Activated CD8-positive, alpha-beta memory T cell treated with anti-CD3 and anti-CD28 coated beads for 48 hours (primary cell): ENCODE data around the gene MYO5B.

Experiments
- DNase-seq, 3 experiments: peaks; one replicate each; pipeline ENCODE4 v3.0.0-alpha.2; 2020; ENCODE audit warnings: low read depth in 2 of 3, low spot score in 2 of 3

MYO5B gene

DNA sequence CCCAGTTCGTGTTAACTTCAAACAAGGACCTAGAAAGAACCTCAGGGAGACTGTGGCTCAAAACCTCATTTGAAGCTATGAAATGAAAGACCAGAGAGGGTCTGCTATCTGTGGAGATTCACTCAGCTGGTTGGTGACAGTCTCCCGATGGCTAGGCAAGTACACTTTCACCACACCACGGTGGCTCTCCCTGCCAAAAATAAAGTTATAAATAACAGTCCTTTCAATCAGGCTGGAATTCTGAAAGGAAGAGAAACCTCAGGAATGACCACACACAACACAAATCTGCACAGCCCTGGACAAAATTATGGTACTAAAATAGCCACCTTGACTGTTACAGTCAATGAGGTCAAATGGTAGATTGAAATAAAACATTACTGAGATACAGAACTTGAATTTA lies 221.4 kb downstream of the MYO5B start:
- no peak for DNase-seq

DNA sequence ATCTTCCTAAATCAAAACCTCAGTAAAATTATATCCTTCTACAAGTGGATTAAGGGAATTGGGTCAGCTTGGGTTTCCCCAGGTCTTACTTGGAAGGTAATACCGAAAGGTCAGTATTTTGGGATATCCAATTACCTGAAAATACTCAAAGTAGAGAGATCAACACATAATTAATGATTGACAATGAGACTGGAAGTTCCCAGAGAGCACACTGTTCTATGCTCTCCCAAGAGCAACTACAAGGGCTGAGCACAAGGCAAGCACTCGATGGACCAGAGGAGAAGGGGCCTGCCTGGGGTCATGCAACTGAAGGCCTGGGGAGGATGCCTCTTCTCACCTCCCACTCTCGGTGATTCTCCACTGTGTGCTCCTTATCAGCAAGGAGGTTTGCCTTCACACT lies 222.4 kb downstream of the MYO5B start:
- DNase-seq = no peak

DNA sequence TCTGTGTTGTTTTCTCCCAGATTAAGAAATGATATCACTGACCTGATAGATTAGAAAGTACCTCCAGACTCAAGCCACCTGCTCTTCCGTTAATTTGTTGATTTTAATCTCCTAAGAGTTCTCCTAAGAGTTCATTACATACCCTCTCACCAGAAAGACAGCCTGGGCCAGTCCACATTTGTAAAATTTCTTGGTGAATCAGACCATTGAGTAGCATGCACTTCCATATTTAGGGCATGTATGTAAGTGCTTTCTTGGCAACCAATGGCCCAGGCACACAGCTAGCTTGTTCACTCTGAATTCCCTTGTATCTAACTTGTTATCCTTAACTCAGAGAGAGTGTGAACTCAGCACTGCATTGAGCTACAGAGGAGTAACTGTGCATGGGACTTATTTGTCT lies 223.5 kb downstream of the MYO5B start:
- no peak for DNase-seq

DNA sequence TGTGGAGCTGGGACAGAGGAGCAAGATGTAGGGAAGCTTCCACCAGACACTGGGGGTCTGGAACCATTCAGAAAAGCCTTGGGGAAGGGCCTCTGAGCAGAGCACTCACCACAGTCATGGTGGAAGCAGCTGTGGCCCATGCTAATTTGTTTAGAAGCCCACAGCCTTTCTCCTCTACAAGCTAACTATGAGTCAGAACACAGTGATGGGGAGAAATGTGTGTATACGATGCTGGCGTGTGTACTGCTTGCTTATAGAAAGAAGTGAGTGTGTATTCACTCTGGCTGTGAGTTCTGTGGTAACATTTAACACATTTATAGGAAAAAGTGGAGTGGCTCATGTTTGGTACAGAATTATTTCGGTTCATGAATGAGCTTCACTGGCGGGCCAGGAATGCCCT lies 224.6 kb downstream of the MYO5B start:
- DNase-seq = no peak

DNA sequence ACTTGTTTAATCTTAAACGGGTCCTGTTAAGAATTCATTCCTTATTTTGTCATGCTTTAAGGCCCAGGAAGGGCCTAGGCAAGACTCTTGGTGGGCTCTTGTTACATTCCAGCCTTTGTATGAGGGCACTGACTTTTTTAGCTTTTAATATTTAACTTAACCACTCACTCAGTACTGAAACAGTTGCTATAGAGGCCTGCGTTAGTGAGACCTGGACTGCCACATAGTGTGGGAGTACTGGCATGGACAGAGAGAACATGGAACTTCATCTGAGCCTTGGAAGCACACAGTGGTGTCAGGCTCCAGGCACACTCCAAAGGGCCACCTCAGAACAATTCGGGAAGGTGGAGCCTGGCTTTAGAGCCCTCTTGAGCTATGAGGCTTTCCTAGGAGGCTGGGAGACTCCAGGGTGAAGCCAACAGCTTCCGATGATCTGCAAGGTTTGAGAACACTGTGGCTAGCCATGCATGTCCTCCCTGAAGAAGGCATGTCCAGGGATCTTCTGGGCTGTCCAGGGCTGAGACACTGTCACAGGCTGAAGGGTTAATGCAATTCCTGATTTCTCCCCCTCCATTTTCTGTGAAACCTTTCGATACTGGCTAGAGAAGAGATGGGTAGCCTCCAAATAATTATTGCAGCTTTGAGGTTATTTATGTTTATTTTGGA lies 226.2 kb downstream of the MYO5B start:
- no peak for DNase-seq

DNA sequence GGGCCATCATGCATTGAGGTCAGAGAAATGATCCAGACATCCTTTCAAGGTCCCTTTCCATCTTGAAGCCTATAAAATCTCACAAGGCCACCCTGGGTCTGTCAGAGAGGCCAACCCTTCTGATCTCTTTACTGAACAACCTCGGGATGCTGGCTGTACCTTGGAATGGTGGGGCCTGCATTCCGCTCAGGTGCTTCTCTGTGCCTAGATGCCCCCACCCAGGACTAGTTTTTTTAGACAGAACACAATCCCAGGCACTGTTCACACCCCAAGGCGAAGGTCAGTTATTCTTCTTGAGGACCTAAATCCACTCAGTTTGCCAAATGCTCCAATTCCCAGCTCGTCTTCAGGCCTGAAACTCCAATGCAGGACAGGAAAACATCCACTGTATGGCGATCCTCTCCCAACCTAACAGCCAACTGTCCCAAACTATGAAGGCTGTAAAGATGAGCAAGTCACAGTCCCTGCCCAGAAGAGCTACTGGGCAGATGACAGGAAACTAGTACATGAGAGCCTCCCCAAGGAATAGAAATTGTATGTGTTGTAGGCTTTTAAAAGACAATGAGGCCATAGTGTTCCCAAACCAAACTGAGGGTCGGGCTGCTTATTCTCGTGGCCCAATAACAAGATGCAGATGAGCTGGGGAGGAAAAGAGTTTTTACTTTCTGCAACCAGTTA lies 227.2 kb downstream of the MYO5B start:
- DNase-seq = no peak

DNA sequence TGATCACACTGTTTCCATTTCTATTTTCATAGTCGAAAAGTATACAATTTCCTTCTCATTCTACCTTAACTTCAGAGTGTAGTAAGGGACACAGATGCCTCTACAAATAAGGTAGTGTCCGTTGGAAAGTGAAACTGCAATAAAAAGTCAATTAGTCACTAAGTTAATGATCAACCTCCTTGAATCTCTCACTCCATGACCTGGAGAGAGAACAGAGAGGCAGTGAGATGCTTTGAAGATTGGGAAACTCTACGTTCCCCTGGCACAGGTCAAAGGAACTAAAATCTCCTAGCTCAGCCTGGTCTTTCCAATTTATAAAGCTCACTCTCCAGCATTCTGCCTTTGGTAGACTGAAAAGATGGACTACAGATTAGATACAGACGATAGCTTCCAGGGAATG lies 227.8 kb downstream of the MYO5B start:
- no peak for DNase-seq

DNA sequence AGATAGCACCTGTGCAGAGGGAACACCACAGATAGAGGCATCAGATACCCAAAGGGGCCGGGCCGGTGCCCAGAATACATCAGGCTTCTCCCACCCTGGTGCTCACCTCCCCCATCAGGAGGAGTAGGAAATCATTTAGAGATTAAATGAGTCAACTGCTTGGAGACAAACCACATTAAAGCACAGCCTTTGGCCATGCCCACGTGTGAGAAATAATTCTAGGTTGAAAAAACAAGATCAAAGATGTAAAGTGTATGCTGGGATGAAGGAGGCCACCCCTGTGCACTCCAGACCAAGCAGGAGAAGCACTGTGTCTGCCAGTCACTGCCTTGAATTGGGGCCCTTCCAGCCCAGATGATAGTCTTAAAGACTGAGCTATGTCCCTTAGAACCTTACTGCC lies 228.9 kb downstream of the MYO5B start:
- DNase-seq = no peak

DNA sequence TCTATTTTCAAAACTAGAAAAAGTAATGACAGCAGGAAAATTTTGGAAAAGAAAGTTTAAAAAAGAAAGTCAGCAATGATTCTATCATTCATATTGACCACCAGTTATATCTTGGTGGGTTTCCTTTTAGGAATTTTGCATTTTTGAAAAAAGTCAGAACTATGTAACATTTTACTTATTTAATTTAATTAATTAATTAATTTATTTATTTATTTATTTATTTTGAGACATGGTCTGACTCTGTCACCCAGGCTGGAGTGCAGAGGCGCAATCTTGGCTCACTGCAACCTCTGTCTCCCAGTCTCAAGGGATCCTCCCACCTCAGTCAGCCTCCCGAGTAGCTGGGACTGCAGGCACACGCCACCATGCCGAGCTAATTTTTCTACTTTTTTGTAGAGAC lies 231.7 kb downstream of the MYO5B start:
- DNase-seq = no peak

DNA sequence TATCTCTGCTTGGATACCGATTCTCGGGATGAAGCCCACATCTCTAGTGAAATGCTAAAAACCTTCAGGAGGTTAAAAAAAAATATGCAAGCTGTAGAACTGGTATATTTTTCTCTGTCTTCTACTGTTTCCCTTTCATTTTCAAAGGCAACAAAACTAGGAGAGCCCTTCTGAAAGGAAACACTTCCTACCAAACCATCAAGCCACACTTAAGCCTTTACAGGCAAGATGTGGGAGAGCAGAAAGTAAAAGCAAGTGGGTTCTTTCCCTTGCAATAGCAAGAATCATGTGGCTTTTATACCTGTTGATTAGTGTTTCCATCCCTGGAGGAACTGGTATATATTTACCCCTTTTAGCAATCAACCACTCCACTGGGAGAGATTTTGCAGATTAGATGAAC lies 233.7 kb downstream of the MYO5B start:
- no peak for DNase-seq

DNA sequence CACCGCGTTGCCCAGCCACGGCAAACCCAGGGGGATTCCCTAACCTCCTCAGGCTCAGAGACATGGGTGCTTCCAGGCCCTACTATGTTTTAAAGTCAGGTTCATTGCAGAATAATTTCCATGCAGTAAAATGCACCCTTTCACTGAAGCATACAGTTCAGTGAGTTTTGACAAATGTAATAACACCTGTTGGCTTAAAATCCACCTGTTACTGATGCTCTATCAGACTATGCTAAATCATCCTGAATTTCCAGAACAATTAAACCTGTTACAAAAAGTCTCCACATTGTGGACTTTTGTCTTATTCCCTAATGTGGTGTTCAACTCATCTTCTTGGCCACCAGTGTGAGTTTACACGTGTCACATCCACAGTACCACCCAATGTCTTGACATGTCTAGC lies 234.6 kb downstream of the MYO5B start:
- DNase-seq = no peak

DNA sequence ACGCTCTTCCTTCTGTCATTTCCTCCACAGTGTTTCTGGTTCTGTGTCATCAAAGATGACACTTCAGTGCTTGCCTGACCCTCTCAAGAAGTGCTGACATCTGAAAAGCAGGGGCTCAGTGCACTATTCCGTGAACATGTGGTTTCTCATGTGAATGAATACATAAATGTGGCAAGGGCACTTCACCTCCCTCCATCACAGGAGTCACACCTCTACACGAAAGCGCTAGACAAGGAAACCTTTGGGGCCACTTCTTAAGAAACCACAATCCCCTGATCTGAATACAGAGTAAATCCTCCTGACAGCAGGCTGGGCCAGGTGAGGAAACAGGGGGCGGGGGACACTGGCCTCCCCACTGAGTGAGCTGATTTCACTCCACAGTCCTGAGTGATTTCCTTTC lies 235.8 kb downstream of the MYO5B start:
- DNase-seq = no peak

DNA sequence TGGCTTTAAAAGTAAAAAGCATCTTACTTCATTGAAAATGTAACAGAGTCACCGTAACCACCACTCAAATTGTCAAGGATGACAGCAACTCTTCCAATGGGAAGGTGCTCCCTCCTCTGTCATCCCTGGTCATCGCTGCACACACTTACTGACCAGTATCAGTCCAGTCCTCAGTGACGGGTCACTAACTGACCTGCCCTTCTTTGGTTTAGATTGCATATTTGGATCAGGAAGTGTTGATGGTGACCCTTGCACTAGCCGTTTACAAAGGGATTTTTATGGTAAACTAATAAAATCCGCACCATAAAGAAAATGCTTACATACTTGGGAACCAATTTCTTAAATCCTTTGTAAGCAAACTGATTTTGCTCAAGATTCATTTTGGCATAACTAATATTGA lies 239.7 kb downstream of the MYO5B start:
- DNase-seq = no peak

DNA sequence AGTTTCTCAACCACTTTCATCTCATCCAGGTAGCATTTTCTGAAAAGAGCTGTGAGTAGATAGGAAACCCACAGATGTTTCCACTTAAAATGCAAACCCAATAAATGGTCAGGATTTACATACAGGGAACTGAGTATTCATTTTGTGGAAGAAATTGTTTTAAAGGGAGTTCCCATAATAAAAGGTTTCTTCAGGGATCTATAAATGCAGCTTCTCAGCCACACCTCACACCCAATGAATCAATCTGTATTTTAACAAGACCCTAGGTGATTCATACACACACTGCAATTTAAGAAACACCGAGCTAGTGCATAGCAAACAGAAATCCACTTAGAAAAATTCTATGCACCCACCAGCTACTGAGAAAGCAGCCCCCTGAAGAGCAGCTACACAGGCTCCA lies 241.6 kb downstream of the MYO5B start:
- no peak for DNase-seq

DNA sequence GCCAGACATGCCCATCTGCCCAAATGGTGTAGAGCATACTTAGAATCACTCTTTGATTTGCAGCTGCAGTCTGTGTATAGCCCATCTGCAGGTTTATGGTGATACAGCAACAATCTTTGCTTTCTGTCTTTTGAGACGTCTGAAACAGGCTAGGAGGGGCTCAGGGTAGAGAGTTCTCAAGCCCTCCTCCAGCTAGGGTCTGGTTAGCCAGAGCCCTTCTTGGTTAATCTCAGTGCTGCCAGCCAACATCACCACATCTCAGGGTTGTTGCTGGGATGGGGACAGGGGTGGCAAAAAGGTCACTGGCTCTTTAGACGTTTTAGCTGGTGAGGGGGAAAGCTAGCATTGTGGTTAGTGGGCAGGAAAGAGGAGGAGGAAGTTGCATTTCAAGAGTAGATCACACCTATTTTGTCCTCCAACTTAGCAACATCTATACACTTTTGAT lies 245.0 kb downstream of the MYO5B start:
- no peak for DNase-seq

DNA sequence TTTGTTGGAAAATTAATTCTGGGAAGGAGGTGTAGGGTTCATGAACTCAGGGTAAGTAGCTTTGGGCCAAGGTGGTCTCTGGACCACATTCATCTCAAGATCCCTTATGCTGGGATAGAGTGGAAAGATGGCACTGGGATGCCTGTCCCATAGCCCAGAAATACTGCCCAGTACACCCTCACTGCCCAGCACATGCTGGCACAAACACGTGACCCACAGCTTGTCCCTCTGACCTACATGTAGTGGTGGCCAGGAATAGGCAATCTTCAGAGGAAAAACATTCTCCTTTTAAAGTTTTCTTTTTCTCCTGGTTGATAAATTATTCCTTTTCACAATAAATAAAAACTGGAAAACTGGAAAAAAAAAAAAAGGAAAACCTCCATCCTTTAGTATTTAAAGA lies 246.0 kb downstream of the MYO5B start:
- DNase-seq = no peak

DNA sequence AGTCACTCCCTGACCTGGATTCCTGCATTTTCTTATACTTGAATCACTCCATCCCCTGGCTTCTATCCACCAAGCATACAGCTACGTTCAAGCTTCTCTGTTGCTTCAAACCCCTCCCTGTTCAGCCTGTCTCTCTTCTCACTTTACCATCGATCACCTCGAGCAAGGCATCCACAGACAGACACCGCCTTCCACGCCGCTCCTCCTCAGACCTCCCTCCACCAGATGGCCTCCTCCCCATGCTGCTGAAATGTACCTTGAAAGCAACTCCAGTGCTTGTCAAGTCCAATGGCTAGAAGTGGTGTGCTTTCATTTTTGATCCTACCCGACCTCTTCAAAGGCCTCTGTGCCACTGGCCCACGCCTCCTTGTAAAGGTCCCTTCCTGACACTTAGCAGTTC lies 250.3 kb downstream of the MYO5B start:
- no peak for DNase-seq

DNA sequence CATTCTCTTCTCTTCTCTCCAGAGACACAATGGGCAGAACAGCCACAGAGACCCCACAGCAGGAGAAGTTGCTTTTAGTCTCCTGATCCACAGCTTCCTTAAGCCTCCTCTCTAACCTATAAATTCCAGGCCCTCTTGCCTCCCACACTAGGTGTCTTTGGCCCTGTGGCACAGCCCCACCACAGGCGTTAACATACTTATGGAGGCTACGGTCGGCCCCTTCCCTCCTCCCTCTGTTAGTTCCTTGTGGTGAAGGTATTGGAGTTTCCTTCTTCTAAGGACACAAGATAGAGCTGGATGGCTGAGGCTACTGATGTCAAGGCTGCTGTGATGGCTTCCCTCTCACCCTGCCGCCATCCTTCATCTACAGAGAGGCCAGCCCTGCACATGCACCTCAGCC lies 258.1 kb downstream of the MYO5B start:
- DNase-seq = no peak

DNA sequence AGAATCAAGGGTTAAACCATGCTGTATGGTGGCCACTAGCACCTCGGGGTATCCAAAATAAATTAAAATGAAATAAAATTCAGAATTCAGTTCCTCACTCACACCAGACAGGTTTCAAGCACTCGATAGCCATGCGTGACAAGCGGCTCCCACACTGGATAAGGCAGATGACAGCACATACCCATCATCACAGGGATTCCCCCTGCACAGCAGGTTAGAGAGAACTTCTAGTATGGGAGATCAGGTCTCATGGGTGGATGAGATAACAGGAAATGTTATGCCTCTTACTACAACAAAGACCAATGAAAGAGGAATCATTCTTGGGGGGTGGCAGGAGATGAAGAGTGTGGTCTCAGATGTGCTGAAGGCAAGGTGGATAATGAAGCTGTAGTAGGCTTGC lies 259.7 kb downstream of the MYO5B start:
- DNase-seq = no peak

DNA sequence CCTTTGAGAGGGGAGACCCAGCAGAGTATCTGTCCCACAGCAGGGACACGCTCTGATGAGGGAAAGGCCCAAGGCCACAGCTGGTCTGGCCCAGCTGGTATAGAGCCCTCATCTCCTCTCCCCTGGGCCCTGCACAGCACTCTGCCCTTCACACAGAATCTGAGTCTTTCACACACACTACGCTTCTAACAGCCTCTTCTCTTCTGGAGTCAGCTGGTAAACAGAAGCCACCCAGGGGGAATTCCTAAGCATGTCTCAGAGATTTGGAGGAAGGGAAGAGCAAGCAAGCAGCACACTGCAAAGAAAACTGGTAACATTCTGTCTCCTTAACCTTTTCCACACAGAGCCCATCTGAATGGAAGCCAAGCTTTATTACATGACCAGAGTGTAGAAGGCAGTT lies 260.5 kb downstream of the MYO5B start:
- DNase-seq = no peak

DNA sequence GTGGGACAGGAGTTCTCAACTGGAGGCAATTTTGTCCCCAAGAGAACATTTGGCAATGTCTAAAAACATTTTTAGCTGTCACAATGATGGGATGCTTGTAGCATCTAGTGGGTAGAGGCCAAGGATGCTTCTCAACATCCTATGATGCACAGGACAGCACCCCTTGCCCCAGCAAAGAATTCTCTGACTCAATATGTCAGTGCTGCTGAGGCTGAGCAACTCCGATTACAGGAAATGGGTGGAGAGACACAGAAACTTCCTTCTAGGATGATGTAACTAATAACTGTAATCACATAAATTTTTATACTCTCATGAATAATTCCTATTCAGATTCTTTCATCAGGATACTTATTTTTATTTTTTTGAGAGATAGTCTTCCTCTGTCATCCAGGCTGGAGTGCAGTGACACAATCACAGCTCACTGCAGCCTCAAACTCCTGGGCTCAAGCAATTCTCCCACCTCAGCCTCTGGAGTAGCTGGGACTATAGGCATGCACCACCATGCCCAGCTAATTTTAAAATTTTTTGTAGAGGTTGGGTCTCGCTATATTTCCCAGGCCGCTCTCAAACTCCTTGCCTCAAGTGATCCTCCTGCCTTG lies 261.3 kb downstream of the MYO5B start:
- no peak for DNase-seq

DNA sequence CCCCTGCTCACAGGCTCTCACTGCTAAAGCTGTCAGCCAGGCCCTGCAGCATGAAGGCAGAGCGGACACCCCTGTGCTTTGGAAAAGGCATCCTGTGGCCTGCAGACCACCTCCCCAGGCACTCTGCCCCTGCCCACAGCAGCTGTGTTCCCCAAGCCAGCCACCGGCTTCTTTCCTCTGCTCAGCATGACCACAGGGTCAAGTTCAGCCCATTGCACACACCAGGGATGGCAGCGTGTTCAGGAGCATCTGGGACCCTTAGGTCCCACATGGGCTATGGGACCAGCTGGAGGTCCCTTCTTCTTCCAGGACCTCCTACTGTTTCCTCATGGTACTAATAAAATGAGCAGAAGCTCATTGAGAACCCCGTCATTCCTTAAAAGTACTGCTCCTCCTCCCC lies 263.2 kb downstream of the MYO5B start:
- DNase-seq = no peak

DNA sequence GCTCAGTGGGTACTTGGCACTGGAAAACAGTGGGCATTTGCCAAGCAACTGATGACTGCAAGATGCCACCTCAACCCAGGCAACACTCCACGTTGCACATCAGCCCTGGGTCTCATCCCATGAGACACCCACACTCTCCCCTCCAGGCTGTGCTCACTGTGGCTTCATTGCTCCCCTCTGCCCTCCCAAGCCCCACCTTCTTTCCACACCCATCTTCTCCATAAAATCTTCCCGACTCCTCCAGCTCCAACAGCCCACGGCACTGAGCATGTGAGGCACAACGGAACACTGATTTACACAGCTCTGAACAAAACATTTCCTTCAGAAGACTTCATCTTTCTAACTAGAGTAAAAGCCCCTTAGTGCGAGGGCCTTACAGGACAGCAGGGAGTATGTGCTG lies 263.8 kb downstream of the MYO5B start:
- DNase-seq = no peak
